Sigmoid colon (tissue), 4 donors: ENCODE results near the gene PPM1K.

Source experiments
- CTCF ChIP-seq, 4 experiments: fragments of 450-650 bp in 3 of 4; fragments of 200-600 bp in 1 of 4; IDR thresholded peaks; one replicate each; pipeline ENCODE4 v1.5.1; 2016 to 2019; ENCODE audit warnings: antibody characterized with exemption in 4 of 4, mild to moderate bottlenecking in 3 of 4, moderate library complexity in 2 of 4
- POLR2A ChIP-seq, 2 donors: fragments of 450-650 bp; IDR thresholded peaks; one replicate each; pipeline ENCODE4 v1.6.1; 2016; ENCODE audit warnings: antibody characterized with exemption in 2 of 2, mild to moderate bottlenecking in 2 of 2, moderate library complexity in 2 of 2
- POLR2AphosphoS5 ChIP-seq, 4 donors: sonication (generic); formaldehyde crosslinking; IDR thresholded peaks; one replicate each; pipeline ENCODE4 v1.6.1; 2017; ENCODE audit warnings: antibody characterized with exemption in 4 of 4

GRCh38 chr4:88225232-88226105, 58.9 kb downstream of the PPM1K start:
- TF ChIP-seq CTCF (IDR thresholded peaks at IDR 0.05) (no peak), POLR2AphosphoS5 (IDR thresholded peaks at IDR 0.05) (no peak), POLR2A (IDR thresholded peaks at IDR 0.05) (no peak)
